EH (cell line): ENCODE measurements around the gene PADI3.

ENCODE experiments used
- DNase-seq: peaks from one replicate; pipeline ENCODE4 v3.0.0-alpha.2; 2015; ENCODE audit warnings: low read depth

Gene PADI3

GRCh38 chr1:17274186-17275170 is 25.6 kb downstream of the PADI3 start:
- DNase-seq, result peak; percentile 66

GRCh38 chr1:17276568-17276967 is 27.7 kb downstream of the PADI3 start:
- DNase-seq, result peak; percentile 67

GRCh38 chr1:17277511-17278159 is 28.7 kb downstream of the PADI3 start:
- no peak for DNase-seq

GRCh38 chr1:17278996-17279830 is 30.3 kb downstream of the PADI3 start:
- DNase-seq, result no peak

- DNase-seq, result no peak
These were observed 31.5 kb downstream of the PADI3 start for GRCh38 chr1:17280436-17280835.

GRCh38 chr1:17280894-17281293 is 32.0 kb downstream of the PADI3 start:
- no peak for DNase-seq

GRCh38 chr1:17281775-17282181 is 32.9 kb downstream of the PADI3 start:
- no peak for DNase-seq

GRCh38 chr1:17282836-17283235 is 33.9 kb downstream of the PADI3 start:
- no peak for DNase-seq

GRCh38 chr1:17286646-17287045 is 37.7 kb downstream of the PADI3 start:
- no peak for DNase-seq

GRCh38 chr1:17287130-17287776 is 38.4 kb downstream of the PADI3 start:
- peak; percentile 94 for DNase-seq

- peak; percentile 78 for DNase-seq
These were observed 40.8 kb downstream of the PADI3 start for GRCh38 chr1:17289721-17290120.

- DNase-seq, result no peak
These were observed 41.7 kb downstream of the PADI3 start for GRCh38 chr1:17290553-17290952.

- DNase-seq, result no peak
These were observed 43.6 kb downstream of the PADI3 start for GRCh38 chr1:17292299-17293160.

GRCh38 chr1:17293681-17294425 is 45.0 kb downstream of the PADI3 start:
- DNase-seq, result no peak

- DNase-seq, result no peak
These were observed 46.4 kb downstream of the PADI3 start for GRCh38 chr1:17295292-17295691.

- DNase-seq, result no peak
These were observed 47.2 kb downstream of the PADI3 start for GRCh38 chr1:17296086-17296485.

GRCh38 chr1:17297991-17298390 is 49.1 kb downstream of the PADI3 start:
- DNase-seq, result no peak

- no peak for DNase-seq
These were observed 52.9 kb downstream of the PADI3 start for GRCh38 chr1:17301767-17302166.

- DNase-seq, result no peak
These were observed 55.4 kb downstream of the PADI3 start for GRCh38 chr1:17304151-17304825.

- DNase-seq, result no peak
These were observed 55.9 kb downstream of the PADI3 start for GRCh38 chr1:17304826-17305175.
